GM12875 (cell line): ENCODE measurements around the gene ADCY9.
"Not testable (repeated sequence)": the region's sequence is repeated elsewhere in the genome, so short reads cannot be mapped to it uniquely, and the experiment has no call there.

Experiments
- H3K4me3 ChIP-seq: one replicate; pipeline ENCODE4 v1.5.1; 2011; ENCODE audit warnings: low read depth, low read length, control low read depth
- TF ChIP-seq, protein P1 (sequence below): IDR thresholded peaks from 2 replicates; pipeline ENCODE4 v1.5.1; 2011; ENCODE audit warnings: low read depth, mild to moderate bottlenecking, control low read depth, inconsistent platforms, low read length, moderate library complexity, borderline replicate concordance; ENCODE audit not compliant: insufficient read depth

ADCY9 gene

DNA sequence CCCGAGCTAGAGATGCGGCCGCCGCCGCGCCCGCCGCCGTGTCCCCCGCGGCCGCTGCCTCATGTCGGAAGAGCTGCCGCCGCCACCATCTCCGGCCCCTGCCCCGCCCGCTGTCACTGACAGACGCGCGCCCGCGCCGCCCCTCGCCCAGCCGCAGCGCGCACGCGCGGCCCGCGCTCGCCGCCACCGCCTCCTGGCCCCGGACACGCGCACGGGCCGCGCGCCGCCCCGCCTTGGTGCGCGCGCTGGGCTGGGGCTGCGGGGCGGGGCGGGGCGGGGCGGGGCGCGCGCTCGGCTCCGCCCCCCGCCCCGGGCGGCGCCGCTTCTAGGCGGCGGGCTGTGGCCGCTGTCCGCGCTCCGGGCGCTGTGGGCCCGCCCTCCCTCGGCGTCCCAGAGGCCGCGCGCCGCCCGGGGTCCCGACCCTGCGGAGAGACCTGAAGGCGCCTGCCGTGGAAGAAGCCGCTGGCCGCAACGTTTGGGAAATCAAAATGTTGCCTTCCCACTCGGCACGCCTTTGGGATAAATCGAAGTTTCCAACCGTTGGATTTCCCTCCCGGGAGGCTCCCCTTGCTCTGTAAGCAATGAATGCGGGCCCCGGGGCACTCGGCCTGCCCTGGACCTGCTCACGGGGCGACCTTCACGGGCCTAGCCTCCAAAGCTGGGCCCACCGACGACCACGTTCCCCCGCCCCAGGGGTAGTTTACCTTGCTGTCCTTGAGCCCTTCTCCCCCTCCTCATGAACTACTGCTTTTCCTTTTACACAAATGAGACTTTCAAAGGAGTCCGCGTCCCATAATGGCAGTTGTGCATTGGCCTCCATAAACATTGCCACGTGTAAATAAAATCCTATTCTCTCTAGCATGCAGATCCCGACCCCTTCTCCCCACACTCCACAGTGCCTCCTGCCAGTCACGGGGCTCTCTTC is at the start of gene ADCY9:
ADCY9 (minus strand) TSS at position 118 of the 925 bp plus-strand sequence. CDS start 1,000 bp downstream, outside the sequence.
- TF ChIP-seq, protein P1, sequence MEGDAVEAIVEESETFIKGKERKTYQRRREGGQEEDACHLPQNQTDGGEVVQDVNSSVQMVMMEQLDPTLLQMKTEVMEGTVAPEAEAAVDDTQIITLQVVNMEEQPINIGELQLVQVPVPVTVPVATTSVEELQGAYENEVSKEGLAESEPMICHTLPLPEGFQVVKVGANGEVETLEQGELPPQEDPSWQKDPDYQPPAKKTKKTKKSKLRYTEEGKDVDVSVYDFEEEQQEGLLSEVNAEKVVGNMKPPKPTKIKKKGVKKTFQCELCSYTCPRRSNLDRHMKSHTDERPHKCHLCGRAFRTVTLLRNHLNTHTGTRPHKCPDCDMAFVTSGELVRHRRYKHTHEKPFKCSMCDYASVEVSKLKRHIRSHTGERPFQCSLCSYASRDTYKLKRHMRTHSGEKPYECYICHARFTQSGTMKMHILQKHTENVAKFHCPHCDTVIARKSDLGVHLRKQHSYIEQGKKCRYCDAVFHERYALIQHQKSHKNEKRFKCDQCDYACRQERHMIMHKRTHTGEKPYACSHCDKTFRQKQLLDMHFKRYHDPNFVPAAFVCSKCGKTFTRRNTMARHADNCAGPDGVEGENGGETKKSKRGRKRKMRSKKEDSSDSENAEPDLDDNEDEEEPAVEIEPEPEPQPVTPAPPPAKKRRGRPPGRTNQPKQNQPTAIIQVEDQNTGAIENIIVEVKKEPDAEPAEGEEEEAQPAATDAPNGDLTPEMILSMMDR: no peak
- peak within 1 kb of the TSS; percentile 21 for H3K4me3 ChIP-seq

DNA sequence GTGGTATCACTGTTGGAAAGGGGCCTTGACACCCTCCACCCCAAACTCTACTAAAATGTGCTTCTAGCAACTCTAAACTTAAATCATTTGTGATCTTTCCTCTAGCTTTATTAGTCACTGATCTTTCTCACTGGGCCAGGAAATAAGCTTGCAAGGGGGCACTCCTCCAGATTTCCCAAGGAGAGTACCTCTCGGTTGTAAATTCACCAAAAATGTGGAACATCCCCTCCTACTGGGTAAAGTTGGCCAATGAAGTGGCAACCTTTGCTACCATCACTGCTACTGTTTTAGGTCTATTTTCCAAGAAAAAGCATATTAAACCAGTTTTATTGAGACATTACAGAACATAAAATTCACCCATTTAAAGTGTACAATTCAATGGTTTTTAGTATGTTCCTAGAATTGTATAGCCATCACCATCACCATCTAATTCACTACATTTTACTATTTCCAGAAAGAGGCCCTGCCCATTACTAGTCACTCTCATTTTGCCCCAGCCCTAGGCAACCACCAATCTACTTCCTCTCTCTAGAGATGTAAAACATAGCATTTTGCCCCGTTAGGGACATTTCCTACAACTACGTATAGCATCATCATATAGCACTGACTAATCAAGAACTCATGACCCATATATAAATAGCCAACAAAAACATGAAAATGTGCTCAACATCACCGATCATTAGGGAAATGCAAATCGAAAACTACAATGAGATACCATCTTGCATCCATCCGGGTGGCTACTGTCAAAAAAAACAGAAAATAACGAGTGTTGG is 44.6 kb upstream of the ADCY9 start:
- no peak overlapping the region for H3K4me3 ChIP-seq
- TF ChIP-seq, protein P1: no peak

DNA sequence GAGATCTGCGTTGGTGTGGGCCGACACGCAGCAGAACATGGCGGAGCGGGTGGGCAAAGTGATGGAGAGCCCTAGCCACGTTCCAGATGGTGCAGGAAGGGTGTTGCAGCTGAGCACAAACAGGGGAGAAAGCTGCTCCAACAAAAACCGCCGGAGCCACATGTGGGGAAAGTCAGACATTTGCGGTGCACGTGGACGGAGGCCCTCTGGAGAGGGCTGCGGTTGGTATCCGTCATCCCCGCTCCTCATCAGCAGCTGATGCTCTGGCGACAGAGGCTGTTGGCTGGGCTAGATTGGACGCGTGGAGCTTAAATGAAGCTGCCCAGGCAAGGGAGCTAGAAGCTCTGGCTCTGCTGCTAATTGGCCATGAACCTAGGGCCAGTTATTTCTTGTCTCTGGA is 43.5 kb upstream of the ADCY9 start:
- H3K4me3 ChIP-seq: no peak overlapping the region
- TF ChIP-seq, protein P1: no peak

DNA sequence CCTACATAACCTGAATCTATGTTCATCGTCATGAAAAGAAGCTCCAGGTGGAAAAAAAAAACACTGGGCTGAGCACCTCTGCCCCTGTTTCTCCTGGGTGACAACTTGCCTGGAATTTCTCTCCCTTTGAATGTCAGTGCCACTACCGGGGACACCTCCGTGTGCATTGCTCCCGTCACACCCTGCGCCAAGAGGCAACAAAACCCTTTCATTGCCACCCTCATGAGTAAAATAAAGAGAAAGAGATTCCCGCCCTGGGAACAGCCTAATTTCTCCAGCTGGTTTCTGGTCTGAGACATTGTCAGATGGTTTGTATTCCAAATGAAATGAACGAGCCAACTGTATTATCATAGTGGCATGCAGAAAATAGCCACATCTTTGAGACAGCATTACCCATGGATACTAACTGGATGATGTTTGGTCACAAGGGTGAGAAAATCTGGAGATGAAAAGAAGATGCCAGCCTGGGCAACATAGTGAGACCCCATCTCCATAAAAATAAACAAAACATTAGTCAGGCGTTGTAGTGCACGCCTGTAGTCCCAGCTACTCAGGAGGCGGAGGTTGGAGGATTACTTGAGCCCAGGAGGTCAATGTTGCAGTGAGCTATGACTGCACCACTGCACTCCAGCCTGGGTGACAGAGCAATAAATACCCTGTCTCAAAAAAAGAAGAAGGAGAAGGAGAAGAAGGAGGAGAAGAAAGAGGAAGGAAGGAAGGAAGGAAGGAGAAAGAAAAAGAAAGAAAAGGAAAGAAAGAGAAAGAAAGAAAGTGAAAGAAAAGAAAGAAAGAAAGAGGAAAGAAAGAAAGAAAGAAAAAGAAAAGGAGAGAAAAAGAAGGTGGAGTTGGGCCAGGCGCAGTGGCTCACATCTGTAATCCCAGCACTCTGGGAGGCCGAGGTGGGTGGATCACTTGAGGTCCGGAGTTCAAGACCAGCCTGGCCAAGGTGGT is 42.2 kb upstream of the ADCY9 start:
- TF ChIP-seq, protein P1: no peak
- H3K4me3 ChIP-seq: no peak overlapping the region

DNA sequence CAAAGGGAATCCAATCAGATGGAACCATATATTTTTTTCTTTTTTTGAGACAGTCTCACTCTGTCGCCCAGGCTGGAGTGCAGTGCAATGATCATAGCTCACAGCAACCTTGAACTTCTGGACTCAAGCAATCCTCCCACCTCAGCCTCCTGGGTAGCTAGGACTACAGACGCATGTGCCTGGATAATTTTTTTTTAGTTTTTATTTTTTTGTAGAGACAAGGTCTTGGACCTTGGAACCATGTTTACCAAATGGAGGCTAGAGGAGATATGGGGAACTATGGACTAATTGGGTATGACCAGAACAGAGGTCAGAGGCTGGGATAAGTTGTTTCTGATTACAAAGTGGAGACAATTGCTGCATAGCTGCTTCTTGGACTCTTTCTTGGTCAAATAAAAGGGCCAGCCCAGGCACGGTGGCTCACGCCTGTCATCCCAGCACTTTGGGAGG is 41.2 kb upstream of the ADCY9 start:
- no peak overlapping the region for H3K4me3 ChIP-seq
- TF ChIP-seq, protein P1: no peak

DNA sequence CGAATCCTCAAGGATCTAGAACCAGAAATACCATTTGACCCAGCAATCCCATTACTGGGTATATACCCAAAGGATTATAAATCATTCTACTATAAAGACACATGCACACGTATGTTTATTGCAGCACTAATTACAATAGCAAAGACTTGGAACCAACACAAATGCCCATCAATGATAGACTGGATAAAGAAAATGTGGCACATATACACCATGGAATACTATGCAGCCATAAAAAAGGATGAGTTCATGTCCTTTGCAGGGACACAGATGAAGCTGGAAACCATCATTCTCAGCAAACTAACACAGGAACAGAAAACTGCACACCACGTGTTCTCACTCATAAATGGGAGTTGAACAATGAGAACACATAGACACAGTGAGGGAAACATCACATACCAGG is 40.3 kb upstream of the ADCY9 start:
- H3K4me3 ChIP-seq: not testable (repeated sequence)

DNA sequence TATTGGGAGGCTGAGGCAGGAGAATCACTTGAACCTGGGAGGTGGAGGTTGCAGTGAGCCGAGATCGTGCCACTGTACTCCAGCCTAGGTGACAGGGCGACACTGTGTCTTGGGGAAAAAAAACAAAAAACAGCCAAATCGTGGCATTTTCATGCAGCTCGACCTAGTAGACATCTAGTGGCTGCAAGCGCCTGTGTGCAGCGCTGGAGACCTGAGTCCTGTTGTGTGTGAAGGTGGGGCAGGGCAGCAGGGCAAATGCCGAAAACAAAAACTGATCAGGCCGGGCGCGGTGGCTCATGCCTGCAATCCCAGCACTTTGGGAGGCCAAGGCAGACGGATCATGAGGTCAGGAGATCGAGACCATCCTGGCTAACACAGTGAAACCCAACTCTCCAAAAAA is 37.1 kb upstream of the ADCY9 start:
- H3K4me3 ChIP-seq: not testable (repeated sequence)
